B cell (primary cell): ENCODE measurements around the gene GPR162. TPM values are rescaled to one million over a fixed set of nuclear protein-coding genes. Genes with fewer than 3 reads are reported as not detected.

Experiments
- ATAC-seq: fragments of 200-7000 bp; cut with Tn5 transposase; one replicate; pipeline ENCODE4 v1.10.0; 2021; ENCODE audit warnings: low read depth, mild to moderate bottlenecking, moderate number of reproducible peaks, moderate library complexity
- CTCF ChIA-PET: fragments of 350-600 bp; sonication (Branson Sonifier 250); formaldehyde crosslinking; loops from one replicate; lab custom pipeline; 2021; ENCODE audit warnings: antibody characterized with exemption, inconsistent platforms; lab: Charles Lee
- POLR2A ChIA-PET: fragments of 350-600 bp; sonication (Branson Sonifier 250); formaldehyde crosslinking; loops from one replicate; lab custom pipeline; 2021; ENCODE audit warnings: antibody characterized with exemption; lab: Charles Lee
- DNase-seq: peaks from one replicate; pipeline ENCODE4 v3.0.0; 2013
- H2AFZ ChIP-seq: 2 replicates; pipeline ENCODE4 v1.6.1; 2012; ENCODE audit warnings: mild to moderate bottlenecking, low read depth, low read length; ENCODE audit not compliant: insufficient read depth, poor library complexity, severe bottlenecking
- H3K27ac ChIP-seq, 2 donors: 1 replicate in 1 of 2; 2 replicates in 1 of 2; pipeline ENCODE4 v1.5.1; 2012 to 2013; ENCODE audit warnings: low read length in 2 of 2, mild to moderate bottlenecking in 2 of 2, moderate library complexity in 1 of 2
- H3K27me3 ChIP-seq, 4 experiments: fragments of 200-600 bp in 1 of 4; sonication (generic) in 1 of 4; replicated peaks in 1 of 4; 1 replicate in 2 of 4; 2 replicates in 2 of 4; pipeline versions ENCODE4 v1.6.1 to v1.7.0; 2013 to 2016; ENCODE audit warnings: low read length in 3 of 4, mild to moderate bottlenecking in 2 of 4, mixed read lengths in 1 of 4, moderate library complexity in 1 of 4; ENCODE audit not compliant: insufficient read depth in 4 of 4, control insufficient read depth in 3 of 4; ENCODE audit errors: control extremely low read depth in 1 of 4
- H3K36me3 ChIP-seq, 2 experiments: replicated peaks in 1 of 2; 1 replicate in 1 of 2; 2 replicates in 1 of 2; pipeline versions ENCODE4 v1.6.1 to v1.7.1; 2013; ENCODE audit warnings: low read length in 1 of 2; ENCODE audit not compliant: insufficient read depth in 2 of 2, control insufficient read depth in 1 of 2; ENCODE audit errors: control extremely low read depth in 1 of 2, extremely low read depth in 1 of 2
- H3K4me1 ChIP-seq, 2 donors: fragments of 200-600 bp in 1 of 2; sonication (generic) in 1 of 2; 1 replicate in 1 of 2; 2 replicates in 1 of 2; pipeline versions ENCODE4 v1.5.1 to v1.6.1; 2013 to 2017; ENCODE audit warnings: low read length in 2 of 2; ENCODE audit not compliant: control insufficient read depth in 2 of 2, insufficient read depth in 2 of 2
- H3K4me2 ChIP-seq: replicated peaks from 2 replicates; pipeline ENCODE3; 2012; ENCODE audit warnings: mild to moderate bottlenecking, low read depth, low read length; ENCODE audit not compliant: poor library complexity, severe bottlenecking
- H3K4me3 ChIP-seq, 5 experiments: fragments of 200-600 bp in 1 of 5; sonication (generic) in 1 of 5; 1 replicate in 3 of 5; 2 replicates in 2 of 5; pipeline versions ENCODE4 v1.5.1 to v1.7.0; 2011 to 2016; ENCODE audit warnings: low read length in 4 of 5, mild to moderate bottlenecking in 4 of 5, low read depth in 2 of 5, control low read depth in 1 of 5, moderate library complexity in 1 of 5; ENCODE audit not compliant: insufficient read depth in 1 of 5; ENCODE audit errors: control extremely low read depth in 1 of 5, extremely low read depth in 1 of 5
- H3K79me2 ChIP-seq: fragments of 200-600 bp; sonication (generic); one replicate; pipeline ENCODE4 v1.6.0; 2016; ENCODE audit warnings: low read length; ENCODE audit not compliant: control insufficient read depth, insufficient read depth
- H3K9ac ChIP-seq: fragments of 200-600 bp; sonication (generic); 2 replicates; pipeline ENCODE4 v1.6.1; 2017; ENCODE audit warnings: mild to moderate bottlenecking, low read length, moderate library complexity
- H3K9me3 ChIP-seq, 3 donors: one replicate each; pipeline versions ENCODE4 v1.6.1 to v1.7.1; 2013; ENCODE audit warnings: low read length in 2 of 3; ENCODE audit not compliant: control insufficient read depth in 2 of 3, insufficient read depth in 1 of 3; ENCODE audit errors: control extremely low read depth in 1 of 3
- H4K20me1 ChIP-seq: 2 replicates; pipeline ENCODE4 v1.6.0; 2012; ENCODE audit warnings: mild to moderate bottlenecking, low read length; ENCODE audit not compliant: insufficient read depth, control insufficient read depth, poor library complexity, severe bottlenecking
- H3K27ac Mint-ChIP-seq: one replicate; pipeline ENCODE4 v1.8.0; 2021; ENCODE audit warnings: mixed read lengths
- H3K27me3 Mint-ChIP-seq: one replicate; pipeline ENCODE4 v1.8.0; 2021; ENCODE audit warnings: mixed read lengths
- H3K4me1 Mint-ChIP-seq: one replicate; pipeline ENCODE4 v1.8.0; 2021; ENCODE audit warnings: mixed read lengths
- H3K4me3 Mint-ChIP-seq: one replicate; pipeline ENCODE4 v1.8.0; 2021; ENCODE audit warnings: mixed read lengths
- H3K9me3 Mint-ChIP-seq: one replicate; pipeline ENCODE4 v1.8.0; 2022; ENCODE audit warnings: mixed read lengths; ENCODE audit not compliant: insufficient read depth
- CTCF ChIP-seq: fragments of 200-600 bp; IDR thresholded peaks from one replicate; pipeline ENCODE4 v1.8.0; 2022; ENCODE audit warnings: antibody characterized with exemption, mild to moderate bottlenecking
- EZH2 ChIP-seq: IDR thresholded peaks from 2 replicates; pipeline ENCODE4 v1.6.1; 2012; ENCODE audit warnings: borderline replicate concordance, low read depth, mild to moderate bottlenecking, moderate library complexity, low read length; ENCODE audit not compliant: insufficient read depth, poor library complexity, severe bottlenecking
- WGBS: methylation state at CpG from one replicate; pipeline ENCODE4 v1.1.5; 2013; ENCODE audit warnings: missing lambda C conversion rate; ENCODE audit not compliant: insufficient coverage; 5-methylcytosine and 5-hydroxymethylcytosine counted together
- intact Hi-C: fragments of 100-400 bp; cut with micrococcal nuclease; formaldehyde crosslinking; loops from one replicate; pipeline ENCODE4 v1.10.0; 2022
- polyA plus RNA-seq: library from polyadenylated mRNA; depleted of rRNA; stranded (reverse); fragments of >200 nt; gene quantifications from 2 replicates; pipeline ENCODE4 v1.2.3, GENCODE V29; 2012
- total RNA-seq, 2 donors: library from RNA; stranded (reverse); fragments of 120-200 nt in 1 of 2; gene quantifications; 1 replicate in 1 of 2; 2 replicates in 1 of 2; pipeline versions ENCODE4 v1.2.3 to v1.2.4, GENCODE V29; 2013 to 2022

Gene GPR162
- total and polyA plus RNA-seq, 2 donors (not counting 1 experiment from before 2014, with no cell fraction given) = 0.54 TPM; not detected in 1

- CTCF ChIA-PET = interaction anchor here (1.0 to 6.7 kb wide), 3 partner anchors 15 to 102 kb away, joined by 3 to 136 read pairs (median 3); partner anchors contain the start of genes MLF2, SPSB2 and TPI1
Observed at GRCh38 chr12:6855322-6855721, 33.7 kb downstream of the GPR162 start.

GRCh38 chr12:6858799-6859198 is 37.2 kb downstream of the GPR162 start:
- POLR2A ChIA-PET = no interaction called here
- peaks cover 5% of the 10 kb centered on the region for H4K20me1 ChIP-seq
- CTCF ChIA-PET = interaction anchor here (2.4 kb wide), 1 partner anchor 11 kb away, joined by 7 read pairs; no protein-coding TSS in a partner anchor
- H3K27me3 ChIP-seq = no peaks in the 10 kb centered on the region
- DNase-seq = no peak
- no peak overlapping the region for H3K4me2 ChIP-seq
- no peak for TF ChIP-seq EZH2
- no peak for TF ChIP-seq CTCF
- Mint-ChIP-seq H3K4me1 (no peaks in the 10 kb centered on the region), H3K27ac (no peak overlapping the region), H3K9me3 (no peaks in the 10 kb centered on the region), H3K4me3 (no peak overlapping the region), H3K27me3 (no peaks in the 10 kb centered on the region)
- H3K4me3 ChIP-seq = no peak overlapping the region
- peaks cover 0 to 81% of the 10 kb centered on the region in 2 experiments for H3K36me3 ChIP-seq
- intact Hi-C loops = no loop called here
- 100% methylated on average over 1 of the region's 2 CpGs for WGBS
- H3K27ac ChIP-seq = no peak overlapping the region
- no peak for ATAC-seq
- H3K9me3 ChIP-seq = no peaks in the 10 kb centered on the region
- no peak overlapping the region for H2AFZ ChIP-seq
- H3K4me1 ChIP-seq = no peaks in the 10 kb centered on the region
- no peak overlapping the region for H3K9ac ChIP-seq
- H3K79me2 ChIP-seq = peaks cover 42% of the 10 kb centered on the region

More at GRCh38 chr12:6855322-6855721, 33.7 kb downstream of the GPR162 start:
- H3K27me3 ChIP-seq = no peaks in the 10 kb centered on the region
- intact Hi-C loops = no loop called here
- no peak for DNase-seq
- TF ChIP-seq EZH2 (no peak), CTCF (no peak)
- no peak overlapping the region for H3K27ac ChIP-seq
- no peak overlapping the region for H3K4me3 Mint-ChIP-seq
- no peak overlapping the region for H3K9ac ChIP-seq
- no peak overlapping the region for H3K4me3 ChIP-seq
- H3K4me1 ChIP-seq = peaks cover 6 to 22% of the 10 kb centered on the region in 2 donors
- POLR2A ChIA-PET = interaction anchor here (5.3 kb wide), 1 partner anchor 12 kb away, joined by 49 read pairs; the partner anchor contains the start of gene TPI1
- H3K4me1 Mint-ChIP-seq = peaks cover 16% of the 10 kb centered on the region
- no peaks in the 10 kb centered on the region for H3K9me3 Mint-ChIP-seq
- H3K27ac Mint-ChIP-seq = no peak overlapping the region
- H2AFZ ChIP-seq = no peak overlapping the region
- H3K9me3 ChIP-seq = no peaks in the 10 kb centered on the region
- ATAC-seq = no peak
- peaks cover 5% of the 10 kb centered on the region for H4K20me1 ChIP-seq
- WGBS = 97% methylated on average over 13 of the region's 14 CpGs
- no peaks in the 10 kb centered on the region for H3K27me3 Mint-ChIP-seq
- peaks cover 48% of the 10 kb centered on the region for H3K79me2 ChIP-seq
- no peak overlapping the region for H3K4me2 ChIP-seq
- H3K36me3 ChIP-seq = peaks cover 0 to 53% of the 10 kb centered on the region in 2 experiments
